GM12878 (cell line): ENCODE measurements around the gene MRPL34. TPM values are rescaled to one million over a fixed set of nuclear protein-coding genes. Genes with fewer than 3 reads are reported as not detected.

Experiments used
- BCLAF1 ChIP-seq: fragments of 450-650 bp; IDR thresholded peaks from 2 replicates; pipeline ENCODE4 v1.6.1; 2017; ENCODE audit warnings: antibody characterized with exemption, mild to moderate bottlenecking, moderate library complexity
- CHD2 ChIP-seq: IDR thresholded peaks from 2 replicates; pipeline ENCODE4 v1.6.1; 2011; ENCODE audit warnings: low read depth, low read length, improper control_type of control experiment, borderline replicate concordance
- ELK1 ChIP-seq: IDR thresholded peaks from 2 replicates; pipeline ENCODE4 v1.6.1; 2012; ENCODE audit warnings: low read depth, low read length, improper control_type of control experiment
- ETV6 ChIP-seq, 2 experiments: fragments of 450-650 bp in 1 of 2; IDR thresholded peaks in 1 of 2; conservative IDR thresholded peaks in 1 of 2; 2 replicates each; pipeline ENCODE4 v1.6.1; 2014; ENCODE audit warnings: antibody characterized with exemption in 1 of 2, borderline replicate concordance in 1 of 2, low read depth in 1 of 2, mild to moderate bottlenecking in 1 of 2, moderate library complexity in 1 of 2
- HDAC6 ChIP-seq: fragments of 200-600 bp; sonication (generic); IDR thresholded peaks from one replicate; pipeline ENCODE4 v1.8.0; 2017; ENCODE audit warnings: antibody characterized with exemption; ENCODE audit not compliant: unreplicated experiment
- HSF1 ChIP-seq: fragments of 150-350 bp; IDR thresholded peaks from 2 replicates; pipeline ENCODE4 v1.6.1; 2014; ENCODE audit warnings: mild to moderate bottlenecking, low read depth, low read length
- KAT2A ChIP-seq: conservative IDR thresholded peaks from 2 replicates; pipeline ENCODE4 v1.6.1; 2011; ENCODE audit warnings: low read depth, low read length; ENCODE audit not compliant: control insufficient read depth
- MYC ChIP-seq: IDR thresholded peaks from 2 replicates; pipeline ENCODE4 v1.6.1; 2011; ENCODE audit warnings: mild to moderate bottlenecking, low read length, moderate library complexity, inconsistent platforms; ENCODE audit not compliant: insufficient read depth, insufficient replicate concordance, insufficient read length, severe bottlenecking
- NKRF ChIP-seq: fragments of 450-650 bp; conservative IDR thresholded peaks from 2 replicates; pipeline ENCODE4 v1.6.1; 2017; ENCODE audit warnings: mild to moderate bottlenecking, moderate library complexity
- PKNOX1 ChIP-seq: fragments of 450-650 bp; IDR thresholded peaks from 2 replicates; pipeline ENCODE4 v1.6.1; 2016; ENCODE audit warnings: mild to moderate bottlenecking
- POLR2A ChIP-seq: IDR thresholded peaks from 2 replicates; pipeline ENCODE4 v1.6.1; 2011; ENCODE audit warnings: low read depth, mild to moderate bottlenecking, low read length
- RCOR1 ChIP-seq: conservative IDR thresholded peaks from 2 replicates; pipeline ENCODE4 v1.6.1; 2012; ENCODE audit warnings: low read depth, low read length, improper control_type of control experiment
- REST ChIP-seq: IDR thresholded peaks from 2 replicates; pipeline ENCODE4 v1.6.1; 2012; ENCODE audit warnings: mild to moderate bottlenecking, low read depth, low read length
- SP1 ChIP-seq: IDR thresholded peaks from one replicate; pipeline ENCODE4 v1.6.1; 2011; ENCODE audit warnings: low read depth, low read length
- TCF12 ChIP-seq: IDR thresholded peaks from 2 replicates; pipeline ENCODE4 v1.6.1; 2011; ENCODE audit warnings: low read depth, mild to moderate bottlenecking, low read length
- YY1 ChIP-seq: IDR thresholded peaks from 2 replicates; pipeline ENCODE4 v1.6.1; 2011; ENCODE audit warnings: low read depth, mild to moderate bottlenecking, low read length
- polyA plus RNA-seq, 11 experiments: library from polyadenylated mRNA; depleted of rRNA in 4 of 11; unstranded in 6 of 11; stranded (reverse) in 5 of 11; fragments of >200 nt; fragmentation: Nextera tagmentation in 4 of 11; fragmentation: Illumina TruSeq in 1 of 11; extraction: Ambion mirVana in 4 of 11; extraction: Trizol in 1 of 11; gene quantifications; 1 replicate in 1 of 11; 2 replicates in 10 of 11; pipeline versions ENCODE4 v1.2.1 to v1.2.3, GENCODE V29; 2011 to 2016; ENCODE audit warnings: inconsistent platforms in 2 of 11, missing spikeins in 2 of 11, low read depth in 1 of 11
- total RNA-seq, 4 experiments: library from RNA; depleted of rRNA in 3 of 4; stranded (reverse); fragments of >200 nt in 3 of 4; fragmentation: Illumina TruSeq in 1 of 4; extraction: Trizol in 1 of 4; gene quantifications; 2 replicates each; pipeline versions ENCODE4 v1.2.1 to v1.2.3, GENCODE V29; 2013 to 2021

MRPL34 gene
- total and polyA plus RNA-seq, 10 of the 15 experiments (the other 5 are each of a cell fraction or from before 2014, with no cell fraction given): 8.6 to 198 (median 78.6) TPM

- TF ChIP-seq BCLAF1 (no peak), NKRF (peak; percentile 81), PKNOX1 (peak; percentile 76; the same call in 1 of the 2 replicates), TCF12 (no peak), KAT2A (no peak), HDAC6 (no peak), ETV6 (conservative IDR thresholded peaks at IDR 0.05 in 1 of 2, IDR thresholded peaks at IDR 0.05 in 1 of 2; ENCODE audit: borderline replicate concordance in 1 of 2, low read depth in 1 of 2) (no peak), ELK1 (peak; percentile 85), REST (no peak), SP1 (peak; percentile 99), YY1 (peak; percentile 99), HSF1 (no peak), MYC (no peak), POLR2A (peak; percentile 84), RCOR1 (no peak), CHD2 (peak; percentile 95)
Measured at GRCh38 chr19:17266975-17267788, 38.5 kb upstream of the MRPL34 start, which contains the start of gene BABAM1 (continued).
